Measurements from ENCODE around the gene KYNU. TPM values are rescaled to one million over a fixed set of nuclear protein-coding genes. Genes with fewer than 3 reads are reported as not detected.
"Not testable (repeated sequence)": the region's sequence is repeated elsewhere in the genome, so short reads cannot be mapped to it uniquely, and the experiment has no call there.

Gene KYNU
- total RNA-seq, 1 donor from 2014 or later = 0.26 TPM

DNA sequence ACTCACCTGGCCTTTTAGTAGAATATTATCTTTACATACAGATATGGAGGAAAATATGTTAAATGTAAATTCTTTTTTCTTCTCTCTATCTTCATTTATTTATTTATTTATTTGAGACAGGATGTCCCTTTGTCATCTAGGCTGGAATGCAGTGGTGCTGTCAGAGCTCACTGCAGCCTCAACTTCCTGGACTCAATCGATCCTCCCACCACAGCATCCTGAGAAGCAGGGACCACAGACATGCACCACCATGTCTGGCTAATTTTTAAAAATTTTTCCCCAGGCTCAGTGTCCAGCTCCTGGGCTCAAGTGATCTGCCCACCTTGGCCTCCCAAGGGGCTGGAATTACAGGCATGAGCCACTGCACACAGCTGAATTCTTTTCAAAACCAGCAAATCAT is 20.3 kb downstream of the KYNU start:
- TF ChIP-seq, protein P1, sequence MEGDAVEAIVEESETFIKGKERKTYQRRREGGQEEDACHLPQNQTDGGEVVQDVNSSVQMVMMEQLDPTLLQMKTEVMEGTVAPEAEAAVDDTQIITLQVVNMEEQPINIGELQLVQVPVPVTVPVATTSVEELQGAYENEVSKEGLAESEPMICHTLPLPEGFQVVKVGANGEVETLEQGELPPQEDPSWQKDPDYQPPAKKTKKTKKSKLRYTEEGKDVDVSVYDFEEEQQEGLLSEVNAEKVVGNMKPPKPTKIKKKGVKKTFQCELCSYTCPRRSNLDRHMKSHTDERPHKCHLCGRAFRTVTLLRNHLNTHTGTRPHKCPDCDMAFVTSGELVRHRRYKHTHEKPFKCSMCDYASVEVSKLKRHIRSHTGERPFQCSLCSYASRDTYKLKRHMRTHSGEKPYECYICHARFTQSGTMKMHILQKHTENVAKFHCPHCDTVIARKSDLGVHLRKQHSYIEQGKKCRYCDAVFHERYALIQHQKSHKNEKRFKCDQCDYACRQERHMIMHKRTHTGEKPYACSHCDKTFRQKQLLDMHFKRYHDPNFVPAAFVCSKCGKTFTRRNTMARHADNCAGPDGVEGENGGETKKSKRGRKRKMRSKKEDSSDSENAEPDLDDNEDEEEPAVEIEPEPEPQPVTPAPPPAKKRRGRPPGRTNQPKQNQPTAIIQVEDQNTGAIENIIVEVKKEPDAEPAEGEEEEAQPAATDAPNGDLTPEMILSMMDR (conservative IDR thresholded peaks at IDR 0.05) = no peak
- no peak for DNase-seq (ENCODE audit: low read depth, low spot score)
- H3K4me1 Mint-ChIP-seq = no peaks in the 10 kb centered on the region
- H3K36me3 Mint-ChIP-seq (ENCODE audit: low read depth) = no peaks in the 10 kb centered on the region
- no peaks in the 10 kb centered on the region for H3K27me3 Mint-ChIP-seq (ENCODE audit: low read depth)
- H3K4me3 Mint-ChIP-seq = no peak overlapping the region
- peaks cover 5% of the 10 kb centered on the region for H3K9me3 Mint-ChIP-seq
- H3K27ac Mint-ChIP-seq (ENCODE audit: unreplicated experiment) = no peak overlapping the region

DNA sequence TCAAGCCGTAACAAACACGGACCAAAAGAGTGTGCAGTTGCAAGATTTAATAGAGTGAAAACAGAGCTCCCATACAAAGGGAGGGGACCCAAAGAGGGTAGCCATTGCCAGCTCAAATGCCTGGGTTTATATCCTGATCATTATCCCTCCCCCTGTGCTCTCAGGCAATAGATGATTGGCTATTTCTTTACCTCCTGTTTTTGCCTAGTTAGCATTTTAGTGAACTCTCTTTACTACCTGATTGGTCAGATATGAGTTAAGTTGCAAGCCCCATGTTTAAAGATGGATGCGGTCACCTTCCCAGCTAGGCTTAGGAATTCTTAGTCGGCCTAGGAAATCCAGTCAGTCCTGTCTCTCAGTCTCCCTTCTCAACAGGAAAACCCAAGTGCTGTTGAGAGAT is 22.9 kb downstream of the KYNU start:
- H3K4me1 Mint-ChIP-seq; DNase-seq (ENCODE audit: low read depth, low spot score); H3K36me3 Mint-ChIP-seq (ENCODE audit: low read depth); H3K27me3 Mint-ChIP-seq (ENCODE audit: low read depth); H3K4me3 Mint-ChIP-seq; H3K9me3 Mint-ChIP-seq; H3K27ac Mint-ChIP-seq (ENCODE audit: unreplicated experiment): not testable (repeated sequence)

DNA sequence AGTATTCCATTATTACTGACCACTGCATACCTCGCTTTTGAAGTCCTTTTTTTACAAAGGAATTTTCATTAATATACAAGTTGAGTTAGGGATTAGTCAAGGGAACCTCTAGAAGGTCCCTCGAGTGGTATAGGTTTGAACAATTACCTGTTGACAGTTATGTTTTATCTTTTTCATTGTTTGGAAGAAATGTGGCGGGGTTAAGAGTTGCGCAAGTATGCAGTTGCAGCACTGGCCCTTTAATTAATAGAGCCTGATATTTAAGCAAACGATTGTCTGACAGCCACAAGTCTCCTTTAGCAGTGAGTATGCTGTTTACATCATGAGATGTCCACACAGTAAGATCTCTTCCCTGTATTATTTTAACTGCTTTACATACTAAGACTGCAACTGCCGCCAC is 24.3 kb downstream of the KYNU start:
- peaks cover 5% of the 10 kb centered on the region for H3K9me3 Mint-ChIP-seq
- H3K4me3 Mint-ChIP-seq = no peak overlapping the region
- no peaks in the 10 kb centered on the region for H3K36me3 Mint-ChIP-seq (ENCODE audit: low read depth)
- TF ChIP-seq, protein P1 (conservative IDR thresholded peaks at IDR 0.05) = no peak
- no peaks in the 10 kb centered on the region for H3K4me1 Mint-ChIP-seq
- no peaks in the 10 kb centered on the region for H3K27me3 Mint-ChIP-seq (ENCODE audit: low read depth)
- H3K27ac Mint-ChIP-seq (ENCODE audit: unreplicated experiment) = no peak overlapping the region
- DNase-seq (ENCODE audit: low read depth, low spot score) = no peak

DNA sequence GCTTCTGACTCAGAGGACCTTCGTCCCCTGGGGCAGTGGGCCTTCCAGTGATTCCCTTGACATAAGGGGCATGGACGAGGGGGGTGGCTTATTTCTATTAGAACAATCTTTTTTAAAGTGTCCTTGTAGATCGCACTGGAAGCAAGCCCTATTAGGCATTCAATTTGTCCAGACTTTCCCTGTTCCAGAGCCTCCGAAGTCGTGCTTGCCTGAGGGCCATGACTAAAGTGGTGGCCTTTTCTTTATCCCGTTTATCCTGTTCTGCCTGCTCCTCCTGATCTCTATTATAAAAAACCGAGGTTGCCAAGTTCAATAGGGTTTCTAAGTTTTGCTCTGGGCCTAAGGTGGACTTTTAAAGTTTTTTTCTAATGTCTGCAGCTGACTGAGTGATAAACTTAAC is 26.3 kb downstream of the KYNU start:
- H3K9me3 Mint-ChIP-seq; H3K4me1 Mint-ChIP-seq; H3K27me3 Mint-ChIP-seq (ENCODE audit: low read depth); H3K4me3 Mint-ChIP-seq; DNase-seq (ENCODE audit: low read depth, low spot score); H3K27ac Mint-ChIP-seq (ENCODE audit: unreplicated experiment); H3K36me3 Mint-ChIP-seq (ENCODE audit: low read depth): not testable (repeated sequence)

DNA sequence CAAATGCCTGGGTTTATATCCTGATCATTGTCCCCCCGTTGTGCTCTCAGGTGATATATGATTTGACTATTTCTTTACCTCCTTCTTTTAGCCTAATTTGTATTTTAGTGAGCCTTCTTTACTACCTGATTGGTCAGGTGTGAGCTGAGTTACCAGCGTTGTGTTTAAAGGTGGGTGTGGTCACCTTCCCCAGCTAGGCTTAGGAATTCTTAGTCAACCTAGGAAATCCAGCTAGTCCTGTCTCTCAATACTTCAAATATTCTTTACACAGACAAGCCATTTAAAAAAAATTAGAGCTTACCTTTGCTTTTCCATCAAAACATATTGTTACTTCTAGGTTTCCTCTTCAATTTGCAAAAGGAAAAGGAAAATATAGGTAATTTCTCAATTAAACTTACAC is 30.2 kb downstream of the KYNU start:
- peaks cover 6% of the 10 kb centered on the region for H3K9me3 Mint-ChIP-seq
- no peaks in the 10 kb centered on the region for H3K4me1 Mint-ChIP-seq
- no peak for DNase-seq (ENCODE audit: low read depth, low spot score)
- H3K27ac Mint-ChIP-seq (ENCODE audit: unreplicated experiment) = no peak overlapping the region
- TF ChIP-seq, protein P1 (conservative IDR thresholded peaks at IDR 0.05) = no peak
- H3K27me3 Mint-ChIP-seq (ENCODE audit: low read depth) = no peaks in the 10 kb centered on the region
- H3K4me3 Mint-ChIP-seq = no peak overlapping the region
- no peaks in the 10 kb centered on the region for H3K36me3 Mint-ChIP-seq (ENCODE audit: low read depth)

DNA sequence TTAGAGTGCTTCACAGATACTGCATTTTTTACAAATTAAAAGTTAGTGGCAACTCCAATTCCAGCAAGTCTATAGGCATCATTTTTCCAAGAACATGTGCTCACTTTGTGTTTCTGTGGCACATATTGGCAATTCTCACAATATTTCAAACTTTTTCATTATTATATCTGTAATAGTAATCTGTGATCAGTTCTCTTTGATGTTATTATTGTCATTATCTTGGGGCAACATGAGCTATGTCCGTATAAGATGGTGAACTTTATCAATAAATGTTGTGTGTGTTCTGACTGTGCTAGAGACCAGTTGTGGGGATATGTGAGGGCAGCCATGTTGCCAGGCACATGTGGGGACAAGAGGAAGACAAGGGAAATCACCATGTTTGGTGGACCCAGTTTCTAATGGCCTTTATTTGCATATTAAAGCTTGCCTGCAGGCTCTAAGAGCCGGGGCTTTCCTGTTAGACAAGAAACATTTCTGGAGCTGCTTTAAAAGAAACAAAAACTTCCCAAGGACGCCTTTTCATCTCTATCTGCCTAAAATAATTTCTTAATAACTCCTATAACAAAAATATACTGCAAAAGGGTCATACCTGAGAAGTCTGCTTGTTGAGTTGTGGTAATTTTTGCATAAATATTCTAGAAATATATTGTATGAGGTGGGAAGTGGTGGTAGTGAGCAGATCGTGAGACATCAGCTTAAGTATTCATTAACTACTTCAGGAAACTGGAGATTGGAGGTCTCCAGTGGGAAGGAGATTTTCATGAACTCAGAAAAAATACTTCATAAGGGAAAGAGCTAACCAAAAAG is 37.2 kb downstream of the KYNU start:
- TF ChIP-seq, protein P1 (conservative IDR thresholded peaks at IDR 0.05) = no peak
- H3K4me3 Mint-ChIP-seq = no peak overlapping the region
- no peaks in the 10 kb centered on the region for H3K27me3 Mint-ChIP-seq (ENCODE audit: low read depth)
- peaks cover 9% of the 10 kb centered on the region for H3K9me3 Mint-ChIP-seq
- peaks cover 3% of the 10 kb centered on the region for H3K36me3 Mint-ChIP-seq (ENCODE audit: low read depth)
- H3K27ac Mint-ChIP-seq (ENCODE audit: unreplicated experiment) = no peak overlapping the region
- no peaks in the 10 kb centered on the region for H3K4me1 Mint-ChIP-seq
- no peak for DNase-seq (ENCODE audit: low read depth, low spot score)

Measured in neural crest cell (in vitro differentiated cells).